Lung (tissue), 12 donors: ENCODE measurements around the gene LDLRAD4. TPM values are rescaled to one million over a fixed set of nuclear protein-coding genes. Genes with fewer than 3 reads are reported as not detected.

ENCODE experiments used
- ATAC-seq: fragments of 200-7000 bp; cut with Tn5 transposase; one replicate; pipeline ENCODE4 v1.9.1; 2020; ENCODE audit warnings: moderate number of reproducible peaks; ENCODE audit not compliant: insufficient read depth, low FRiP score
- DNase-seq, 3 donors: peaks; one replicate each; pipeline ENCODE4 v3.0.0-alpha.2; 2013 to 2017
- H3K27ac ChIP-seq, 2 donors: one replicate each; pipeline ENCODE4 v1.5.1; 2013; ENCODE audit warnings: mild to moderate bottlenecking in 2 of 2, moderate library complexity in 2 of 2, control low read depth in 1 of 2, inconsistent platforms in 1 of 2, low read depth in 1 of 2, low read length in 1 of 2
- H3K27me3 ChIP-seq, 3 donors: one replicate each; pipeline ENCODE4 v1.5.1; 2013; ENCODE audit warnings: low read length in 2 of 3; ENCODE audit not compliant: control insufficient read depth in 3 of 3, insufficient read depth in 3 of 3
- H3K36me3 ChIP-seq, 4 donors: one replicate each; pipeline ENCODE4 v1.5.1; 2013; ENCODE audit warnings: low read length in 4 of 4, mild to moderate bottlenecking in 1 of 4, moderate library complexity in 1 of 4; ENCODE audit not compliant: control insufficient read depth in 4 of 4, insufficient read depth in 4 of 4
- H3K4me1 ChIP-seq, 5 donors: one replicate each; pipeline ENCODE4 v1.5.1; 2013; ENCODE audit warnings: low read length in 5 of 5, mild to moderate bottlenecking in 2 of 5, moderate library complexity in 1 of 5; ENCODE audit not compliant: control insufficient read depth in 5 of 5, insufficient read depth in 5 of 5
- H3K4me3 ChIP-seq: one replicate; pipeline ENCODE4 v1.5.1; 2013; ENCODE audit warnings: mild to moderate bottlenecking, control low read depth, moderate library complexity
- H3K9ac ChIP-seq, 2 donors: one replicate each; pipeline ENCODE4 v1.5.1; 2013; ENCODE audit warnings: low read length in 2 of 2, control low read depth in 1 of 2; ENCODE audit not compliant: insufficient read depth in 1 of 2
- H3K9me3 ChIP-seq, 4 donors: one replicate each; pipeline ENCODE4 v1.5.1; 2013; ENCODE audit warnings: low read length in 3 of 4, mild to moderate bottlenecking in 1 of 4, moderate library complexity in 1 of 4; ENCODE audit not compliant: control insufficient read depth in 4 of 4, insufficient read depth in 3 of 4
- WGBS, 2 donors: extraction: QIAGEN DNeasy Blood & Tissue Kit; methylation state at CpG; one replicate each; pipeline ENCODE4 v1.1.7; 2013; 5-methylcytosine and 5-hydroxymethylcytosine counted together
- polyA plus RNA-seq, 2 donors: library from polyadenylated mRNA; stranded (reverse); fragments of 200-250 nt; gene quantifications; one replicate each; pipeline ENCODE4 v1.2.1, GENCODE V29; 2013
- total RNA-seq, 2 donors: library from RNA; depleted of rRNA in 1 of 2; stranded (reverse); fragments of >200 nt in 1 of 2; gene quantifications; one replicate each; pipeline ENCODE4 v1.2.1, GENCODE V29; 2014 to 2021
- TF ChIP-seq, protein P1 (sequence below): IDR thresholded peaks from 2 replicates; pipeline ENCODE4 v1.5.1; 2012; ENCODE audit warnings: mild to moderate bottlenecking; ENCODE audit errors: control extremely low read depth, extremely low read depth
- donor health status: control.
- donor health status: control.
- donor health status: Bipolar disorder and iron deficiency.
- donor health status: healthy.
- donor health status: DM: yes; HTN: yes; CAD: no.

The LDLRAD4 gene
- total and polyA plus RNA-seq, 4 donors: 3.2 to 62.4 (median 19.9) TPM

GRCh38 chr18:13453714-13454113 lies 235.2 kb downstream of the LDLRAD4 start:
- Histone ChIP-seq H3K36me3 (no peaks in the 10 kb centered on the region), H3K9me3 (no peaks in the 10 kb centered on the region), H3K9ac (no peak overlapping the region), H3K4me3 (no peak overlapping the region), H3K27me3 (peaks cover 0 to 4% (median 0%) of the 10 kb centered on the region in 3 donors), H3K4me1 (peaks cover 0 to 16% (median 0%) of the 10 kb centered on the region in 5 donors), H3K27ac (peak overlapping the region in 1 of 2 donors; percentile 14)
- TF ChIP-seq, protein P1, sequence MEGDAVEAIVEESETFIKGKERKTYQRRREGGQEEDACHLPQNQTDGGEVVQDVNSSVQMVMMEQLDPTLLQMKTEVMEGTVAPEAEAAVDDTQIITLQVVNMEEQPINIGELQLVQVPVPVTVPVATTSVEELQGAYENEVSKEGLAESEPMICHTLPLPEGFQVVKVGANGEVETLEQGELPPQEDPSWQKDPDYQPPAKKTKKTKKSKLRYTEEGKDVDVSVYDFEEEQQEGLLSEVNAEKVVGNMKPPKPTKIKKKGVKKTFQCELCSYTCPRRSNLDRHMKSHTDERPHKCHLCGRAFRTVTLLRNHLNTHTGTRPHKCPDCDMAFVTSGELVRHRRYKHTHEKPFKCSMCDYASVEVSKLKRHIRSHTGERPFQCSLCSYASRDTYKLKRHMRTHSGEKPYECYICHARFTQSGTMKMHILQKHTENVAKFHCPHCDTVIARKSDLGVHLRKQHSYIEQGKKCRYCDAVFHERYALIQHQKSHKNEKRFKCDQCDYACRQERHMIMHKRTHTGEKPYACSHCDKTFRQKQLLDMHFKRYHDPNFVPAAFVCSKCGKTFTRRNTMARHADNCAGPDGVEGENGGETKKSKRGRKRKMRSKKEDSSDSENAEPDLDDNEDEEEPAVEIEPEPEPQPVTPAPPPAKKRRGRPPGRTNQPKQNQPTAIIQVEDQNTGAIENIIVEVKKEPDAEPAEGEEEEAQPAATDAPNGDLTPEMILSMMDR: no peak
- 86 to 88% methylated on average over 18 of the region's 18 CpGs for WGBS, 2 donors
- ATAC-seq (no peak), DNase-seq (no peak)

- ATAC-seq (no peak), DNase-seq (no peak)
- Histone ChIP-seq H3K4me3 (no peak overlapping the region), H3K27me3 (peaks cover 0 to 4% (median 0%) of the 10 kb centered on the region in 3 donors), H3K27ac (no peak overlapping the region), H3K36me3 (no peaks in the 10 kb centered on the region), H3K9ac (no peak overlapping the region), H3K9me3 (no peaks in the 10 kb centered on the region), H3K4me1 (peaks cover 0 to 16% (median 0%) of the 10 kb centered on the region in 5 donors)
- 94% methylated on average over 12 of the region's 12 CpGs for WGBS, 2 donors
- TF ChIP-seq, protein P1: no peak
Observed at GRCh38 chr18:13454363-13455150, 236.0 kb downstream of the LDLRAD4 start.

DNA sequence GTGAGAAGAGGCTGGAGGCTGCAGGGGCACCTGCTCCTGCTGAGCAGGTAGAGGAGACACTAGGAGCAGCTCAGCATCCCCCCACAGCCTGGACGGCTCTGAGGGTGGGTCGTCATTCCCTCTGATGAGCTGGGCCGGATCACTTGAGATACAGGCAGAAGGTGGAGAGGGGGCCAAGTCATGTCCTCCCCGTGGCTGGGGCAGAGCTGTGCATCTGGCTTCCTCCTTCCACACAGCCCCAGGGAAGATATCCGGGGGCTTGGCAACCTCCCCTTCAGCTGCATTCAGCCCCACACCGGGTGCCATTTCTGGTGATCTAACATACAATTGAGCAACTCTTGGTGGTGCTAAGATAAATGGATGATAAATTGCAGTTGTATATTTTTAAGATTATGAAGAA lies 236.9 kb downstream of the LDLRAD4 start:
- Histone ChIP-seq H3K9ac (no peak overlapping the region), H3K4me3 (no peak overlapping the region), H3K27ac (no peak overlapping the region), H3K9me3 (no peaks in the 10 kb centered on the region), H3K27me3 (peaks cover 0 to 4% (median 0%) of the 10 kb centered on the region in 3 donors), H3K4me1 (peaks cover 0 to 14% (median 0%) of the 10 kb centered on the region in 5 donors), H3K36me3 (no peaks in the 10 kb centered on the region)
- TF ChIP-seq, protein P1: no peak
- WGBS, 2 donors: 30 to 60% methylated on average over 6 of the region's 6 CpGs
- ATAC-seq (no peak), DNase-seq (no peak)
